ENCODE measurements around the gene SINHCAF.
"Not testable (repeated sequence)": the region's sequence is repeated elsewhere in the genome, so short reads cannot be mapped to it uniquely, and the experiment has no call there.

DNA sequence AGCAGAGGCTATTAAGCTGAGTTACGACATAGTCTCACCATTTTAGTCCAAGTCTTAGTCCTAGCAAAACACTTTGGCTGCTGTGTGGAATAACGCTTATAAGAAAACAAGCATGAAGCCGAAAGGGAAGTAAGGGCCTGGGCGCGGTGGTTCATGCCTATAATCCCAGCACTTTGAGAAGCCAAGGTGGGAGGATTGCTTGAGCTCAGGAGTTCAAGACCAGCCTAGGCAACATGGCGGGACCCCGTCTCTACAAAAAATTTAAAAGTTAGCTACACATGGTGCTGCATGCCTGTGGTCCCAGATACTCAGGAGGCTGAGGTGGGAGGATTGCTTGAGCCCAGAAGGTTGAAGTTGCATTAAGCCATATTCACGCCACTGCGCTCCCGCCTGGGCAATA lies 83.5 kb downstream of the SINHCAF start:
- TF ChIP-seq, protein P1, sequence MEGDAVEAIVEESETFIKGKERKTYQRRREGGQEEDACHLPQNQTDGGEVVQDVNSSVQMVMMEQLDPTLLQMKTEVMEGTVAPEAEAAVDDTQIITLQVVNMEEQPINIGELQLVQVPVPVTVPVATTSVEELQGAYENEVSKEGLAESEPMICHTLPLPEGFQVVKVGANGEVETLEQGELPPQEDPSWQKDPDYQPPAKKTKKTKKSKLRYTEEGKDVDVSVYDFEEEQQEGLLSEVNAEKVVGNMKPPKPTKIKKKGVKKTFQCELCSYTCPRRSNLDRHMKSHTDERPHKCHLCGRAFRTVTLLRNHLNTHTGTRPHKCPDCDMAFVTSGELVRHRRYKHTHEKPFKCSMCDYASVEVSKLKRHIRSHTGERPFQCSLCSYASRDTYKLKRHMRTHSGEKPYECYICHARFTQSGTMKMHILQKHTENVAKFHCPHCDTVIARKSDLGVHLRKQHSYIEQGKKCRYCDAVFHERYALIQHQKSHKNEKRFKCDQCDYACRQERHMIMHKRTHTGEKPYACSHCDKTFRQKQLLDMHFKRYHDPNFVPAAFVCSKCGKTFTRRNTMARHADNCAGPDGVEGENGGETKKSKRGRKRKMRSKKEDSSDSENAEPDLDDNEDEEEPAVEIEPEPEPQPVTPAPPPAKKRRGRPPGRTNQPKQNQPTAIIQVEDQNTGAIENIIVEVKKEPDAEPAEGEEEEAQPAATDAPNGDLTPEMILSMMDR (IDR thresholded peaks at IDR 0.05), result not testable (repeated sequence)
- TF ChIP-seq POLR2A (IDR thresholded peaks at IDR 0.05), result not testable (repeated sequence)
